ENCODE results near the gene ETDA. TPM values are rescaled to one million over a fixed set of nuclear protein-coding genes. Genes with fewer than 3 reads are reported as not detected.

Gene ETDA
- total and polyA plus RNA-seq, 2 experiments from 2014 or later = not detected

- no peak for TF ChIP-seq REST (IDR thresholded peaks at IDR 0.05; ENCODE audit: unreplicated experiment)
These were observed 44.1 kb downstream of the ETDA start (continued) for GRCh38 chrX:135295944-135296305.

- TF ChIP-seq EZH2 (IDR thresholded peaks at IDR 0.05; ENCODE audit: low read depth, unreplicated experiment) (no peak), ZNF114 (CRISPR knock-in tag; IDR thresholded peaks at IDR 0.05) (no peak), REST (IDR thresholded peaks at IDR 0.05; ENCODE audit: unreplicated experiment) (no peak), STAT1 (IDR thresholded peaks at IDR 0.05; ENCODE audit: unreplicated experiment) (no peak), ETS1 (IDR thresholded peaks at IDR 0.05) (no peak), NANOG (IDR thresholded peaks at IDR 0.05; ENCODE audit: borderline replicate concordance) (no peak), ZNF331 (CRISPR knock-in tag; IDR thresholded peaks at IDR 0.05; ENCODE audit: low read depth) (no peak), POLR2AphosphoS5 (IDR thresholded peaks at IDR 0.05; ENCODE audit: low read depth) (no peak), CTCF (conservative IDR thresholded peaks at IDR 0.05; ENCODE audit: low read depth in 2 of 2) (no peak), JUNB (IDR thresholded peaks at IDR 0.05; ENCODE audit: unreplicated experiment) (no peak), CREB1 (CRISPR knock-in tag; IDR thresholded peaks at IDR 0.05; ENCODE audit: low read depth) (no peak), EZH2phosphoT487 (IDR thresholded peaks at IDR 0.05; ENCODE audit: unreplicated experiment) (no peak)
- H3K36me3 Mint-ChIP-seq (ENCODE audit: low read depth) = no peaks in the 10 kb centered on the region
- Histone ChIP-seq H3K27ac (ENCODE audit: low read depth) (peak overlapping the region; percentile 85), H4K20me1 (replicated peaks; ENCODE audit: insufficient read depth) (no peaks in the 10 kb centered on the region), H2AFZ (no peak overlapping the region), H3K9me2 (ENCODE audit: insufficient read depth) (no peaks in the 10 kb centered on the region), H3K27me3 (ENCODE audit: insufficient read depth) (no peaks in the 10 kb centered on the region), H3K4me2 (peak overlapping the region; percentile 52), H3K4me3 (peak overlapping the region; percentile 18; the same call in 1 of the 2 replicates), H3K36me3 (ENCODE audit: insufficient read depth) (no peaks in the 10 kb centered on the region), H3K79me2 (replicated peaks; ENCODE audit: insufficient read depth) (0 out of 2 replicates have a peak, but pooled peaks cover 2% of the 10 kb centered on the region), H3F3A (replicated peaks; ENCODE audit: low read depth) (no peaks in the 10 kb centered on the region), H3K4me1 (ENCODE audit: insufficient read depth) (peaks cover 15% of the 10 kb centered on the region)
- H3K9me3 Mint-ChIP-seq = no peaks in the 10 kb centered on the region
- H3K27me3 Mint-ChIP-seq (ENCODE audit: insufficient read depth, low read depth, poor library complexity) = peaks cover 1% of the 10 kb centered on the region
- peak overlapping the region; percentile 40; the same call in 2 of the 3 replicates for H3K4me3 Mint-ChIP-seq
- DNase-seq (ENCODE audit: low spot score) (peak; percentile 46), ATAC-seq (peak; percentile 91)
- peaks cover 22% of the 10 kb centered on the region for H3K4me1 Mint-ChIP-seq
- H3K27ac Mint-ChIP-seq = no peak overlapping the region
These were observed 50.5 kb downstream of the ETDA start for GRCh38 chrX:135302269-135302873.

Measured in GM23338 (cell line).